AG04450 (cell line): ENCODE measurements around the gene LDHD. TPM values are rescaled to one million over a fixed set of nuclear protein-coding genes. Genes with fewer than 3 reads are reported as not detected.

Experiments used
- CTCF ChIA-PET: fragments of 300-600, 350-600 bp; formaldehyde crosslinking; extraction: SDS; loops from one replicate; lab custom pipeline; 2022; ENCODE audit warnings: antibody characterized with exemption, inconsistent platforms; lab: Charles Lee
- POLR2A ChIA-PET: fragments of 350-600 bp; formaldehyde crosslinking; extraction: SDS; loops from one replicate; lab custom pipeline; 2021; ENCODE audit warnings: antibody characterized with exemption, inconsistent platforms; lab: Yijun Ruan, JAX
- DNase-seq: peaks from one replicate; pipeline ENCODE4 v3.0.0-alpha.2; 2011; ENCODE audit warnings: low read depth, low spot score
- H3K27ac ChIP-seq: one replicate; pipeline ENCODE4 v1.5.1; 2012; ENCODE audit warnings: low read depth, low read length, control low read depth
- H3K27me3 ChIP-seq: one replicate; pipeline ENCODE4 v1.6.0; 2012; ENCODE audit warnings: low read length; ENCODE audit not compliant: control insufficient read depth, insufficient read depth
- H3K4me3 ChIP-seq: 2 replicates; pipeline ENCODE4 v1.5.1; 2011; ENCODE audit warnings: mild to moderate bottlenecking, low read depth, low read length, control low read depth
- H3K9me3 ChIP-seq: 2 replicates; pipeline ENCODE4 v1.5.1; 2012; ENCODE audit warnings: low read length; ENCODE audit not compliant: control insufficient read depth, insufficient read depth
- polyA plus RNA-seq: library from polyadenylated mRNA; depleted of rRNA; stranded (reverse); fragments of >200 nt; gene quantifications from 2 replicates; pipeline ENCODE4 v1.2.3, GENCODE V29; 2011
- TF ChIP-seq, protein P1 (sequence below): IDR thresholded peaks from 2 replicates; pipeline ENCODE4 v1.5.1; 2011; ENCODE audit warnings: low read depth, low read length, control low read depth, inconsistent platforms

Gene LDHD
- polyA plus RNA-seq, 1 experiment: 0.38 TPM

GRCh38 chr16:75108792-75109731, 7.5 kb downstream of the LDHD start:
- H3K4me3 ChIP-seq: no peak overlapping the region
- DNase-seq: peak; percentile 79
- POLR2A ChIA-PET: interaction anchor here (1.0 to 1.5 kb wide), 2 partner anchors 22 to 124 kb away, joined by 3 to 4 read pairs; partner anchors contain the start of gene WDR59

GRCh38 chr16:75107505-75107904, 9.1 kb downstream of the LDHD start:
- ChIA-PET POLR2A (interaction anchor here (0.7 kb wide), 1 partner anchor 21 kb away, joined by 6 read pairs; no protein-coding TSS in a partner anchor), CTCF (interaction anchor here (2.6 kb wide), 1 partner anchor 109 kb away, joined by 13 read pairs; the partner anchor contains the start of gene ZNRF1)
- TF ChIP-seq, protein P1, sequence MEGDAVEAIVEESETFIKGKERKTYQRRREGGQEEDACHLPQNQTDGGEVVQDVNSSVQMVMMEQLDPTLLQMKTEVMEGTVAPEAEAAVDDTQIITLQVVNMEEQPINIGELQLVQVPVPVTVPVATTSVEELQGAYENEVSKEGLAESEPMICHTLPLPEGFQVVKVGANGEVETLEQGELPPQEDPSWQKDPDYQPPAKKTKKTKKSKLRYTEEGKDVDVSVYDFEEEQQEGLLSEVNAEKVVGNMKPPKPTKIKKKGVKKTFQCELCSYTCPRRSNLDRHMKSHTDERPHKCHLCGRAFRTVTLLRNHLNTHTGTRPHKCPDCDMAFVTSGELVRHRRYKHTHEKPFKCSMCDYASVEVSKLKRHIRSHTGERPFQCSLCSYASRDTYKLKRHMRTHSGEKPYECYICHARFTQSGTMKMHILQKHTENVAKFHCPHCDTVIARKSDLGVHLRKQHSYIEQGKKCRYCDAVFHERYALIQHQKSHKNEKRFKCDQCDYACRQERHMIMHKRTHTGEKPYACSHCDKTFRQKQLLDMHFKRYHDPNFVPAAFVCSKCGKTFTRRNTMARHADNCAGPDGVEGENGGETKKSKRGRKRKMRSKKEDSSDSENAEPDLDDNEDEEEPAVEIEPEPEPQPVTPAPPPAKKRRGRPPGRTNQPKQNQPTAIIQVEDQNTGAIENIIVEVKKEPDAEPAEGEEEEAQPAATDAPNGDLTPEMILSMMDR: no peak
- peak overlapping the region; percentile 31 for H3K27ac ChIP-seq
- no peaks in the 10 kb centered on the region; the same call in 1 of the 2 replicates for H3K9me3 ChIP-seq
- no peaks in the 10 kb centered on the region for H3K27me3 ChIP-seq
- DNase-seq: no peak
- H3K4me3 ChIP-seq: no peak overlapping the region

More at GRCh38 chr16:75108792-75109731, 7.5 kb downstream of the LDHD start:
- Histone ChIP-seq H3K27ac (peak overlapping the region; percentile 73), H3K9me3 (no peaks in the 10 kb centered on the region; the same call in 1 of the 2 replicates), H3K27me3 (no peaks in the 10 kb centered on the region)
- TF ChIP-seq, protein P1: no peak
- CTCF ChIA-PET: interaction anchor here (0.6 to 3.7 kb wide), 6 partner anchors 21 to 167 kb away, joined by 3 to 22 read pairs (median 10); partner anchors contain the start of genes WDR59 and ZNRF1

DNA sequence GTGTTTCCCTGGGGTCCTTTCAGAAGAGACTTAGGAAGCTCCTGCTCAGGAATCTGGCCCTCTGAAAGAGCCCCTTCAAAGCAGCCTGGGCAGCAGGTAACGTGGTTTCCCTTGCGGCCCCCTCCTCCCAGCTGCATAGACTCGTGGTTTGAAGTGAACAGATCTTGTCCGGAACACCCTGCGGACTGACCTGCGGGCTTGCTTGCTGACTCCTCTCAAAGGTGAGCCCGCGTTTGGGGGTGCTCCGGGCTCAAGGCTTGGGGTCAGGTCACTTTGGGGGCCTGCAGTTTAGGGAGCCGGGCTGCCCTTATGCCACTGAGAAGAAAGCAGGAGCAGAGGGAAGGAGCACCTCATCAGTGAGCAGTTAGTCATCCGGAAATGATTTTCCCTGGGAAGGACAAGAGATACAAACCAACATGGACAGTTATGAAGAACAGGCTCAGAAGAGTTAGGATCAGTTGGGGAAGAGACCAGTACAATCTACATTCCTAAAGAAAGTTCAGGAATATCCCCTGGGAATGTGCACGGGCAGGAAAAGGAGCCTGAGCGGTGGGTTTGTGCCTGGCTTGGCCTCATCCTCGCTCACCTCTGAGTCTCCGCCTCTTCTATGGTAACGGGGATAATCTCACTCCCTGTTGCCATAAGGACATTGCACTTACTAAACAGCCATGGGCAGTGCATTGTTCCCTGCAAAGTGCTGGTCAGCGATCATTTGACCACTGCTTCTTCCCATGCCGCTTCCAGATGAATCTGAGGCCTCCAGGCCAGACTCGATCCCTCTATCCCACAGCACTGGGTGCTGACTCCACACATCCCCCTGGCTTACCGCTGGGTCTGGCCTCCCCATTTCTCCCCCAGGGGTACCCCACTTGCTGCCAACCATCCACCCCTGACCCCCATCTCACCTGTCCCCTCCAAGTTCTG, 10.0 kb downstream of the LDHD start:
- DNase-seq: no peak
- TF ChIP-seq, protein P1: no peak
- Histone ChIP-seq H3K9me3 (no peaks in the 10 kb centered on the region; the same call in 1 of the 2 replicates), H3K27ac (peak overlapping the region; percentile 11), H3K27me3 (no peaks in the 10 kb centered on the region), H3K4me3 (no peak overlapping the region)
- CTCF ChIA-PET: interaction anchor here (0.8 to 2.6 kb wide), 3 partner anchors 17 to 109 kb away, joined by 3 to 13 read pairs (median 11); partner anchors contain the start of gene ZNRF1
- POLR2A ChIA-PET: interaction anchor here (0.7 kb wide), 1 partner anchor 20 kb away, joined by 6 read pairs; no protein-coding TSS in a partner anchor

- H3K27me3 ChIP-seq: no peaks in the 10 kb centered on the region
- TF ChIP-seq, protein P1: no peak
- ChIA-PET CTCF (interaction anchor here (0.7 to 1.9 kb wide), 5 partner anchors 9 to 392 kb away, joined by 3 to 11 read pairs (median 3); partner anchors contain the start of genes WDR59 and ZNRF1), POLR2A (interaction anchor here (0.7 to 1.3 kb wide), 2 partner anchors 9 to 18 kb away, joined by 3 to 7 read pairs; no protein-coding TSS in a partner anchor)
- H3K4me3 ChIP-seq: no peak overlapping the region
- peak overlapping the region; percentile 47 for H3K27ac ChIP-seq
- no peaks in the 10 kb centered on the region; the same call in 1 of the 2 replicates for H3K9me3 ChIP-seq
- peak; percentile 24 for DNase-seq
These were observed 11.1 kb downstream of the LDHD start for GRCh38 chr16:75105306-75106061.
